ENCODE data around the gene SUFU.

- TF ChIP-seq EZH2 (IDR thresholded peaks at IDR 0.05; ENCODE audit: borderline replicate concordance) (no peak), CTCF (IDR thresholded peaks at IDR 0.05; ENCODE audit: poor library complexity) (no peak)
Observed at GRCh38 chr10:102604439-102604841, 100.7 kb downstream of the SUFU start.
